ENCODE results near the gene FRMD4A.

- TF ChIP-seq, protein P1, sequence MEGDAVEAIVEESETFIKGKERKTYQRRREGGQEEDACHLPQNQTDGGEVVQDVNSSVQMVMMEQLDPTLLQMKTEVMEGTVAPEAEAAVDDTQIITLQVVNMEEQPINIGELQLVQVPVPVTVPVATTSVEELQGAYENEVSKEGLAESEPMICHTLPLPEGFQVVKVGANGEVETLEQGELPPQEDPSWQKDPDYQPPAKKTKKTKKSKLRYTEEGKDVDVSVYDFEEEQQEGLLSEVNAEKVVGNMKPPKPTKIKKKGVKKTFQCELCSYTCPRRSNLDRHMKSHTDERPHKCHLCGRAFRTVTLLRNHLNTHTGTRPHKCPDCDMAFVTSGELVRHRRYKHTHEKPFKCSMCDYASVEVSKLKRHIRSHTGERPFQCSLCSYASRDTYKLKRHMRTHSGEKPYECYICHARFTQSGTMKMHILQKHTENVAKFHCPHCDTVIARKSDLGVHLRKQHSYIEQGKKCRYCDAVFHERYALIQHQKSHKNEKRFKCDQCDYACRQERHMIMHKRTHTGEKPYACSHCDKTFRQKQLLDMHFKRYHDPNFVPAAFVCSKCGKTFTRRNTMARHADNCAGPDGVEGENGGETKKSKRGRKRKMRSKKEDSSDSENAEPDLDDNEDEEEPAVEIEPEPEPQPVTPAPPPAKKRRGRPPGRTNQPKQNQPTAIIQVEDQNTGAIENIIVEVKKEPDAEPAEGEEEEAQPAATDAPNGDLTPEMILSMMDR (optimal IDR thresholded peaks at IDR 0.05 in 1 of 3, IDR thresholded peaks at IDR 0.05 in 1 of 3, conservative IDR thresholded peaks at IDR 0.05 in 1 of 3; ENCODE audit: extremely low read depth in 1 of 3, insufficient read depth in 2 of 3, low read length in 3 of 3) = no peak
- no peak for TF ChIP-seq EZH2 (IDR thresholded peaks at IDR 0.05; ENCODE audit: low read length)
These were observed 634.7 kb downstream of the FRMD4A start for GRCh38 chr10:13696071-13696470.
